Measurements from ENCODE around the gene RBM43. TPM values are rescaled to one million over a fixed set of nuclear protein-coding genes. Genes with fewer than 3 reads are reported as not detected.

The RBM43 gene
- total RNA-seq, 1 donor from 2014 or later = 7.2 TPM

DNA sequence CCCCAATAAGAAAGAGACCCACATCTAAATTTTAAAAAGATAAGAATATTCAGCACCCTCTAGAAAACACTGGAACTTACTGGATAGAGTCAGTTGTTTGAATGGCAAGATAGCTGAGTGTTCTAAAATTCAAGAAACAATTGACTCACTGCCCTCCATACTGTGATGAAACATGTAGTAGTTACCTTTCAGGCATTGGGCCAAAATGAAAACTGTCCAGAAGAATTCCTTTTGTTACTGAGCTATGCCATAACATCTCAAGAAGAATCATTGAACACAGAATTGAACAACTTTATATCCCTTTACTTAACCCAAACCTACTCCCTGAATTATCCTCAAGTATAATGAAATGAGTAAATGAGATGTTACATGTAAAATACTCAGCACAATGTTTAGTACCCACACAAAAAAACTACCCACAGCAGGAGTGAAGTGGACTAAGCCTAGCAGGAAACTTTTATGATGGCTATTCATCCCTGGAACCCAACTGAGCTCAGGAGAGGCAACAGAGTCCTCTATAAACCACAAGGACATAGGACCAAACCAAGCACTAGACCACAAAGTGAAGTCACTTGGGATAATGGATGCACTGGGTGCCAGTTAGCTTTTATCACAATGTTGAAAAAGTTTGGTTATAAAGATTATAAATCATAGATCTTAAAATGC is 32.7 kb downstream of the RBM43 start:
- no peak for DNase-seq (ENCODE audit: low spot score in 2 of 2, unreplicated experiment in 2 of 2)
- no peak overlapping the region for H3K4me3 Mint-ChIP-seq
- TF ChIP-seq, protein P1, sequence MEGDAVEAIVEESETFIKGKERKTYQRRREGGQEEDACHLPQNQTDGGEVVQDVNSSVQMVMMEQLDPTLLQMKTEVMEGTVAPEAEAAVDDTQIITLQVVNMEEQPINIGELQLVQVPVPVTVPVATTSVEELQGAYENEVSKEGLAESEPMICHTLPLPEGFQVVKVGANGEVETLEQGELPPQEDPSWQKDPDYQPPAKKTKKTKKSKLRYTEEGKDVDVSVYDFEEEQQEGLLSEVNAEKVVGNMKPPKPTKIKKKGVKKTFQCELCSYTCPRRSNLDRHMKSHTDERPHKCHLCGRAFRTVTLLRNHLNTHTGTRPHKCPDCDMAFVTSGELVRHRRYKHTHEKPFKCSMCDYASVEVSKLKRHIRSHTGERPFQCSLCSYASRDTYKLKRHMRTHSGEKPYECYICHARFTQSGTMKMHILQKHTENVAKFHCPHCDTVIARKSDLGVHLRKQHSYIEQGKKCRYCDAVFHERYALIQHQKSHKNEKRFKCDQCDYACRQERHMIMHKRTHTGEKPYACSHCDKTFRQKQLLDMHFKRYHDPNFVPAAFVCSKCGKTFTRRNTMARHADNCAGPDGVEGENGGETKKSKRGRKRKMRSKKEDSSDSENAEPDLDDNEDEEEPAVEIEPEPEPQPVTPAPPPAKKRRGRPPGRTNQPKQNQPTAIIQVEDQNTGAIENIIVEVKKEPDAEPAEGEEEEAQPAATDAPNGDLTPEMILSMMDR (IDR thresholded peaks at IDR 0.05; ENCODE audit: unreplicated experiment) = no peak
- no peaks in the 10 kb centered on the region for H3K36me3 Mint-ChIP-seq
- no peaks in the 10 kb centered on the region for H3K4me1 Mint-ChIP-seq
- peaks cover 5% of the 10 kb centered on the region for H3K9me3 Mint-ChIP-seq
- no peaks in the 10 kb centered on the region for H3K27me3 Mint-ChIP-seq (ENCODE audit: low read depth)
- no peak overlapping the region for H3K27ac Mint-ChIP-seq

DNA sequence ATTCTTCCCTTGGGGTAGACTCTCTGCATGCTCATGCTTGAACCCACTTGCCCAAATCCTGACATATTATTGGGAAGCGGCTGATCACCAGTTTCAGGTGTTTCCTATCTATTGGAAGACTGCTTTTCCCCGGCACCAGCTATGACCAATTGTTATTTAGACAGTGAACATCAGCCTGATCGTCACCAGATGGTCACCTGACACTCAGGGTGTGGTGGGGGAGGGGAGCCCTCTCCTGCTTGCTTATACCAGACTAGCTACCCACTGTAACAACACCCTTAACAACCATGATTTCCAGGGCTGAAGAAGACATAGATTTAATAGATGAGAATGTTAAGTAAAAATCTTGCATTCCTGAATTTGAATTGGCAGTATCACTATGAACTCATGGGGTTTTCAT is 44.3 kb downstream of the RBM43 start:
- DNase-seq (ENCODE audit: low spot score in 2 of 2, unreplicated experiment in 2 of 2) = no peak
- Mint-ChIP-seq H3K27me3 (ENCODE audit: low read depth) (no peaks in the 10 kb centered on the region), H3K36me3 (no peaks in the 10 kb centered on the region), H3K4me3 (no peak overlapping the region), H3K27ac (no peak overlapping the region), H3K9me3 (no peaks in the 10 kb centered on the region), H3K4me1 (no peaks in the 10 kb centered on the region)
- TF ChIP-seq, protein P1 (IDR thresholded peaks at IDR 0.05; ENCODE audit: unreplicated experiment) = no peak

DNA sequence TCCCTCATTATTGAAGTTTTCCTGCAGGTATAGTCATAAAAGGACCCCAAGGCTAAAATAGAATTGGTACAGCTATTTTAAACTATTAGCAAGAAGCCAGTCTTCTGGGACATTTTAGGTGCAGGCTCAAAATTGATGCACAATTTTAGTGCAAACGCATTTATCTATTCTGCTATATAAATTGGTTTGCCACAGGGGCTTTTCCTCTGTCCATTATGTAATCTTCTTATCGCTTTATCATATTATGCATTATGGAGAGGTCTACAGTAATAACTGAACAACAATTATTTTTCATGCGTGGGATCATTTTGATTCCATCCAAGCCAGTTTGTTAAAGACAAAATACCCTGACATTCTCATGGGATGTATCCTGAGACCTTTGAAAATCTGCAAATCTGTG is 54.6 kb downstream of the RBM43 start:
- DNase-seq (ENCODE audit: low spot score in 2 of 2, unreplicated experiment in 2 of 2) = no peak
- no peaks in the 10 kb centered on the region for H3K36me3 Mint-ChIP-seq
- TF ChIP-seq, protein P1 (IDR thresholded peaks at IDR 0.05; ENCODE audit: unreplicated experiment) = no peak
- peaks cover under 1% of the 10 kb centered on the region for H3K9me3 Mint-ChIP-seq
- H3K4me1 Mint-ChIP-seq = peaks cover 16% of the 10 kb centered on the region
- H3K27me3 Mint-ChIP-seq (ENCODE audit: low read depth) = no peaks in the 10 kb centered on the region
- no peak overlapping the region for H3K27ac Mint-ChIP-seq
- no peak overlapping the region for H3K4me3 Mint-ChIP-seq

DNA sequence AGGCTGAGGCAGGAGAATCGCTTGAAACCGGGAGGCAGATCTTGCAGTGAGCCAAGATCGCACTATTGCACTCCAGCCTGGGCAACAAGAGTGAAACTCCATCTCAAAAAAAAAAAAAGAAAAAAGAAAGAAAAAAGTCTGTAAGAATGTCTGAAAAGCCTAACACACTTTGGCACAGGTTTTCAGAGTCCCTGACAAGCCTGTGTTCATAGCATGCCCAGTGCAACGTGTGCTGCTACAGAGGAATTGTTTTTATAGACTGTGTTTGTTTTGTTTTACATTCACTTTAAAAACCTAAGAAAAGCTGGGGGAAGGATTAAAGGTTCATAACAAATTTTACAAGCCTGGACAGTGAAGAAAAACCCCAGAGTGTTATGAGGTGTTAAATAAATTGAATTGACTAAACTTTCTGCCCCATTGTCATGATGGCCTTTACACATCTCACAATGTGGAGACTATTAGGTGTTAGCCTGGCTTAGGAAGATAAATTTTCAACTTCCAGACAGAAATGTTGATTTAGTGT is 55.2 kb downstream of the RBM43 start:
- H3K9me3 Mint-ChIP-seq = peaks cover 6% of the 10 kb centered on the region
- H3K4me3 Mint-ChIP-seq = no peak overlapping the region
- peaks cover 16% of the 10 kb centered on the region for H3K4me1 Mint-ChIP-seq
- H3K36me3 Mint-ChIP-seq = no peaks in the 10 kb centered on the region
- no peaks in the 10 kb centered on the region for H3K27me3 Mint-ChIP-seq (ENCODE audit: low read depth)
- H3K27ac Mint-ChIP-seq = no peak overlapping the region
- DNase-seq (ENCODE audit: low spot score in 2 of 2, unreplicated experiment in 2 of 2) = no peak
- TF ChIP-seq, protein P1 (IDR thresholded peaks at IDR 0.05; ENCODE audit: unreplicated experiment) = no peak

DNA sequence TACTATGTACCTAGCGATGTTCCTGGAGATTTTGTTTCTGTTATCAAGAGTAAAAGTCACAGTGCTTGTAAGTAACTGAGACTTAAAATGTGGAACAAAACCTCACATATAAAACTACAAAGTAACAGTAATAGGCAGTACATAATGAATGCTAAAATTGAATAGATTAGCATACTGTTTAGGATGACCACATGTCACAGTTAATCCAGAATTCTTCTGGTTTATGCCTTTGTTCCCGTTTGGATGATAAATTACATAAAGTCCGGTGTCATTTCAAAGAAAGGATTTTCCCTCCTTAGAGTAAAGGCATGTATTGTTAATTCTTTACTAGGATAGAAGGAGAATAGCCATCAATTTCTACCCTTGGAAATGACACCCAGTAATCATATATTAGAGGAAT is 56.1 kb downstream of the RBM43 start:
- DNase-seq (ENCODE audit: low spot score in 2 of 2, unreplicated experiment in 2 of 2) = no peak
- no peak overlapping the region for H3K4me3 Mint-ChIP-seq
- H3K27me3 Mint-ChIP-seq (ENCODE audit: low read depth) = no peaks in the 10 kb centered on the region
- H3K9me3 Mint-ChIP-seq = peaks cover 6% of the 10 kb centered on the region
- H3K4me1 Mint-ChIP-seq = peaks cover 23% of the 10 kb centered on the region
- TF ChIP-seq, protein P1 (IDR thresholded peaks at IDR 0.05; ENCODE audit: unreplicated experiment) = no peak
- no peaks in the 10 kb centered on the region for H3K36me3 Mint-ChIP-seq
- H3K27ac Mint-ChIP-seq = no peak overlapping the region

Measured in mesothelial cell of epicardium (in vitro differentiated cells).